HepG2 (cell line): Measurements from ENCODE around the gene DNM1L. TPM values are rescaled to one million over a fixed set of nuclear protein-coding genes. Genes with fewer than 3 reads are reported as not detected.
A peak's percentile ranks its signal among the peaks of the same experiment; 100 is the strongest.
"Not testable (repeated sequence)": the region's sequence is repeated elsewhere in the genome, so short reads cannot be mapped to it uniquely, and the experiment has no call there.

Experiments
- ATAC-seq: fragments of 200-7000 bp; cut with Tn5 transposase; 3 replicates; pipeline ENCODE4 v1.9.1; 2020; ENCODE audit warnings: mild to moderate bottlenecking, moderate library complexity
- BruUV-seq: library from RNA; stranded (reverse); fragments of 400-500 nt; replicated peaks from 2 replicates; lab custom pipeline; 2021; lab: Mats Ljungman, UMichigan
- CTCF ChIA-PET: fragments of 300-600 bp; formaldehyde crosslinking; extraction: SDS; loops from one replicate; lab custom pipeline; 2021; ENCODE audit warnings: low total read pairs, inconsistent platforms, low intra/inter-chr PET ratio; lab: Yijun Ruan, JAX
- POLR2A ChIA-PET: fragments of 350-600 bp; sonication (Branson Sonifier 250); formaldehyde crosslinking; loops from one replicate; lab custom pipeline; 2020; ENCODE audit warnings: antibody characterized with exemption, inconsistent platforms; lab: Yijun Ruan, JAX
- DNase-seq: peaks from one replicate; pipeline ENCODE4 v3.0.0-alpha.2; 2015; ENCODE audit warnings: low spot score
- FAIRE-seq: peaks from 3 replicates; lab custom pipeline; 2011; peaks lifted over from hg19 to GRCh38; lab: Jason Lieb, UNC
- H2AFZ ChIP-seq: one replicate; pipeline ENCODE4 v1.6.1; 2011; ENCODE audit warnings: low read length, inconsistent platforms
- H3K27ac ChIP-seq: fragments of 300-600 bp; 3 replicates; pipeline ENCODE4 v1.8.0; 2011; ENCODE audit warnings: mixed run types, mild to moderate bottlenecking, mixed read lengths, low read length, inconsistent platforms; ENCODE audit not compliant: insufficient read depth; ENCODE audit errors: extremely low read length
- H3K27me3 ChIP-seq, 2 experiments: fragments of 200-600 bp in 1 of 2; 2 replicates in 1 of 2; 3 replicates in 1 of 2; pipeline versions ENCODE4 v1.6.0 to v1.8.0; 2011; ENCODE audit warnings: low read length in 2 of 2, mild to moderate bottlenecking in 2 of 2, moderate library complexity in 2 of 2, inconsistent platforms in 1 of 2; ENCODE audit not compliant: insufficient read depth in 2 of 2, control insufficient read depth in 1 of 2
- H3K36me3 ChIP-seq, 2 experiments: fragments of 200-600 bp in 1 of 2; replicated peaks in 1 of 2; 2 replicates in 1 of 2; 3 replicates in 1 of 2; pipeline versions ENCODE4 v1.5.1 to v1.8.0; 2011; ENCODE audit warnings: low read length in 2 of 2, inconsistent platforms in 1 of 2; ENCODE audit not compliant: insufficient read depth in 2 of 2, control insufficient read depth in 1 of 2
- H3K4me1 ChIP-seq: 2 replicates; pipeline ENCODE4 v1.5.1; 2012; ENCODE audit warnings: low read length, inconsistent platforms; ENCODE audit not compliant: insufficient read depth
- H3K4me2 ChIP-seq: 2 replicates; pipeline ENCODE4 v1.6.0; 2011; ENCODE audit warnings: low read depth, low read length, inconsistent platforms
- H3K4me3 ChIP-seq, 3 experiments: fragments of 200-600 bp in 1 of 3; sonication (generic), shearing (Covaris generic) in 1 of 3; replicated peaks in 1 of 3; 2 replicates each; pipeline ENCODE4 v1.5.1; 2011 to 2016; ENCODE audit warnings: low read length in 3 of 3, inconsistent platforms in 2 of 3, low read depth in 2 of 3, mild to moderate bottlenecking in 2 of 3, control low read depth in 1 of 3, mixed read lengths in 1 of 3; ENCODE audit not compliant: insufficient read depth in 1 of 3
- H3K79me2 ChIP-seq: one replicate; pipeline ENCODE4 v1.6.1; 2011; ENCODE audit warnings: low read length, inconsistent platforms; ENCODE audit not compliant: insufficient read depth
- H3K9ac ChIP-seq: 2 replicates; pipeline ENCODE4 v1.6.0; 2011; ENCODE audit warnings: mild to moderate bottlenecking, low read depth, low read length, inconsistent platforms; ENCODE audit not compliant: insufficient read depth
- H3K9me3 ChIP-seq: 2 replicates; pipeline ENCODE4 v1.5.1; 2012; ENCODE audit warnings: mild to moderate bottlenecking, low read length
- H4K20me1 ChIP-seq: 2 replicates; pipeline ENCODE4 v1.6.0; 2011; ENCODE audit warnings: inconsistent platforms, mild to moderate bottlenecking, low read length, moderate library complexity; ENCODE audit not compliant: insufficient read depth
- KLF12 ChIP-seq: sonication (generic); formaldehyde crosslinking; IDR thresholded peaks from 2 replicates; pipeline ENCODE4 v1.4.0; 2020; ENCODE audit warnings: missing genetic modification reagents, borderline replicate concordance
- KLF15 ChIP-seq: sonication (generic); formaldehyde crosslinking; IDR thresholded peaks from 2 replicates; pipeline ENCODE4 v1.8.1; 2023; ENCODE audit warnings: borderline replicate concordance, mild to moderate bottlenecking, inconsistent platforms, missing genetic modification reagents, mixed read lengths
- SMC3 ChIP-seq: IDR thresholded peaks from 2 replicates; pipeline ENCODE4 v1.6.1; 2011; ENCODE audit warnings: low read length, improper control_type of control experiment
- TP53 ChIP-seq: sonication (generic); formaldehyde crosslinking; conservative IDR thresholded peaks from 2 replicates; pipeline ENCODE4 v1.4.0; 2020; ENCODE audit warnings: missing genetic modification reagents
- ZNF441 ChIP-seq: sonication (generic); formaldehyde crosslinking; IDR thresholded peaks from 2 replicates; pipeline ENCODE4 v1.7.0; 2021; ENCODE audit warnings: missing genetic modification reagents, borderline replicate concordance
- ZNF543 ChIP-seq: sonication (generic); formaldehyde crosslinking; IDR thresholded peaks from 2 replicates; pipeline ENCODE4 v1.4.0; 2020; ENCODE audit warnings: mild to moderate bottlenecking, missing genetic modification reagents
- WGBS: methylation state at CpG from one replicate; pipeline ENCODE4 v1.1.6; 2017; ENCODE audit warnings: low lambda C conversion rate; 5-methylcytosine and 5-hydroxymethylcytosine counted together
- in situ Hi-C: cut with HindIII; loops from 2 replicates; pipeline ENCODE4 v1.10.0; 2017; ENCODE audit warnings: low pct_unique_long_range_greater_than_20kb; ENCODE audit not compliant: extremely low pct_ligation_motif_present
- intact Hi-C: fragments of 100-400 bp; cut with micrococcal nuclease; formaldehyde crosslinking; loops from one replicate; pipeline ENCODE4 v1.10.0; 2022; ENCODE audit not compliant: unreplicated experiment
- polyA plus RNA-seq, 8 experiments: library from polyadenylated mRNA; depleted of rRNA in 3 of 8; stranded (reverse) in 7 of 8; unstranded in 1 of 8; fragments of >200 nt; fragmentation: Illumina TruSeq in 4 of 8; extraction: Trizol in 4 of 8; gene quantifications; 2 replicates each; pipeline versions ENCODE4 v1.2.1 to v1.2.3, GENCODE V29; 2011 to 2016; ENCODE audit warnings: low read depth in 4 of 8, missing spikeins in 1 of 8, mixed read lengths in 1 of 8; ENCODE audit not compliant: insufficient read depth in 1 of 8
- total RNA-seq, 5 experiments: library from RNA; depleted of rRNA; stranded (reverse); fragments of >200 nt; fragmentation: Illumina TruSeq; extraction: Trizol; gene quantifications; 2 replicates each; pipeline ENCODE4 v1.2.3, GENCODE V29; 2016; ENCODE audit warnings: low read depth in 1 of 5
- TF ChIP-seq, protein P1 (sequence below): sonication (generic); formaldehyde crosslinking; IDR thresholded peaks from 2 replicates; pipeline ENCODE4 v1.4.0; 2020; ENCODE audit warnings: low read depth, mild to moderate bottlenecking, missing genetic modification reagents
- TF ChIP-seq, protein P2 (sequence below): sonication (generic); formaldehyde crosslinking; IDR thresholded peaks from 2 replicates; pipeline ENCODE4 v1.5.0; 2020; ENCODE audit warnings: missing genetic modification reagents
- TF ChIP-seq, protein P3 (sequence below): sonication (generic); formaldehyde crosslinking; IDR thresholded peaks from 2 replicates; pipeline ENCODE4 v1.9.0; 2021; ENCODE audit warnings: missing genetic modification reagents, borderline replicate concordance

Gene DNM1L
- total and polyA plus RNA-seq, 2 of the 13 experiments (the other 11 are each of a cell fraction or from before 2014, with no cell fraction given), result 35.9 to 65.8 TPM

DNA sequence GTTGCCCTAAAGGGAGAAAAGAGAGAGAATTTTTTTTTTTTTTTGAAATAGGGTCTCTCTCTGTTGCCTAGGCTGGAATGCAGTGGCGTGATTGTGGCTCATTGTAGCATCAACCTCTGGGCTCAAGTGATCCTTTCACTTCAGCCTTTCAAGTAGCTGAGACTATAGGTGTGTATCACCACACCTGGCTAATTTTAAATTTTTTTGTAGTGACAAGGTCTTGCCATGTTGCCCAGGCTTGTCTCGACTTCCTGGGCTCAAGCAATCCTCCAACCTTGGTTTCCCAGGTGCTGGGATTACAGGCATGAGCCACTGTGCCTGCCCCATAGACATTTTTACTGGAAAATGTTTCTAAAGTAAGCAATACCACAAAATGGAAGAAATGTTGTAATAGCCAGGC lies 39.8 kb downstream of the DNM1L start:
- H3K9ac ChIP-seq, result no peak overlapping the region
- no peak for TF ChIP-seq ZNF543 (CRISPR knock-in tag)
- no peak for TF ChIP-seq TP53
- TF ChIP-seq, protein P1, sequence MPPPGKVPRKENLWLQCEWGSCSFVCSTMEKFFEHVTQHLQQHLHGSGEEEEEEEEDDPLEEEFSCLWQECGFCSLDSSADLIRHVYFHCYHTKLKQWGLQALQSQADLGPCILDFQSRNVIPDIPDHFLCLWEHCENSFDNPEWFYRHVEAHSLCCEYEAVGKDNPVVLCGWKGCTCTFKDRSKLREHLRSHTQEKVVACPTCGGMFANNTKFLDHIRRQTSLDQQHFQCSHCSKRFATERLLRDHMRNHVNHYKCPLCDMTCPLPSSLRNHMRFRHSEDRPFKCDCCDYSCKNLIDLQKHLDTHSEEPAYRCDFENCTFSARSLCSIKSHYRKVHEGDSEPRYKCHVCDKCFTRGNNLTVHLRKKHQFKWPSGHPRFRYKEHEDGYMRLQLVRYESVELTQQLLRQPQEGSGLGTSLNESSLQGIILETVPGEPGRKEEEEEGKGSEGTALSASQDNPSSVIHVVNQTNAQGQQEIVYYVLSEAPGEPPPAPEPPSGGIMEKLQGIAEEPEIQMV (CRISPR knock-in tag), result no peak
- TF ChIP-seq ZNF441 (CRISPR knock-in tag), result no peak
- TF ChIP-seq, protein P2, sequence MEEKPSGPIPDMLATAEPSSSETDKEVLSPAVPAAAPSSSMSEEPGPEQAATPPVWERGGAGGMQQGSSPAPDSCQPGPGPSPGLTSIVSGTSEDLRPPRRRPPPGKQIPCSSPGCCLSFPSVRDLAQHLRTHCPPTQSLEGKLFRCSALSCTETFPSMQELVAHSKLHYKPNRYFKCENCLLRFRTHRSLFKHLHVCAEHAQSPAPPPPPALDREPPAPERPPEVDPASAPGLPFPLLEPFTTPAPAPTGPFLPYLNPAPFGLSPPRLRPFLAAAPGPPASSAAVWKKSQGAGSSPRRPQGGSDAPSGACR, result no peak
- TF ChIP-seq, protein P3, sequence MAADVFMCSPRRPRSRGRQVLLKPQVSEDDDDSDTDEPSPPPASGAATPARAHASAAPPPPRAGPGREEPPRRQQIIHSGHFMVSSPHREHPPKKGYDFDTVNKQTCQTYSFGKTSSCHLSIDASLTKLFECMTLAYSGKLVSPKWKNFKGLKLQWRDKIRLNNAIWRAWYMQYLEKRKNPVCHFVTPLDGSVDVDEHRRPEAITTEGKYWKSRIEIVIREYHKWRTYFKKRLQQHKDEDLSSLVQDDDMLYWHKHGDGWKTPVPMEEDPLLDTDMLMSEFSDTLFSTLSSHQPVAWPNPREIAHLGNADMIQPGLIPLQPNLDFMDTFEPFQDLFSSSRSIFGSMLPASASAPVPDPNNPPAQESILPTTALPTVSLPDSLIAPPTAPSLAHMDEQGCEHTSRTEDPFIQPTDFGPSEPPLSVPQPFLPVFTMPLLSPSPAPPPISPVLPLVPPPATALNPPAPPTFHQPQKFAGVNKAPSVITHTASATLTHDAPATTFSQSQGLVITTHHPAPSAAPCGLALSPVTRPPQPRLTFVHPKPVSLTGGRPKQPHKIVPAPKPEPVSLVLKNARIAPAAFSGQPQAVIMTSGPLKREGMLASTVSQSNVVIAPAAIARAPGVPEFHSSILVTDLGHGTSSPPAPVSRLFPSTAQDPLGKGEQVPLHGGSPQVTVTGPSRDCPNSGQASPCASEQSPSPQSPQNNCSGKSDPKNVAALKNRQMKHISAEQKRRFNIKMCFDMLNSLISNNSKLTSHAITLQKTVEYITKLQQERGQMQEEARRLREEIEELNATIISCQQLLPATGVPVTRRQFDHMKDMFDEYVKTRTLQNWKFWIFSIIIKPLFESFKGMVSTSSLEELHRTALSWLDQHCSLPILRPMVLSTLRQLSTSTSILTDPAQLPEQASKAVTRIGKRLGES (CRISPR knock-in tag), result no peak
- no peak for TF ChIP-seq KLF15 (CRISPR knock-in tag)
- no peak for TF ChIP-seq KLF12 (CRISPR knock-in tag)
- no peak for TF ChIP-seq SMC3
- 98% methylated on average over 2 of the region's 2 CpGs for WGBS
- no peaks in the 10 kb centered on the region; the same call in 1 of the 2 replicates for H4K20me1 ChIP-seq
- no peaks in the 10 kb centered on the region for H3K79me2 ChIP-seq
- no peak for FAIRE-seq
- CTCF ChIA-PET, result no interaction called here
- no TSS peak for BruUV-seq
- intact Hi-C loops, result no loop called here
- ATAC-seq, result no peak
- H3K27ac ChIP-seq, result no peak overlapping the region
- no peaks in the 10 kb centered on the region for H3K27me3 ChIP-seq
- H3K36me3 ChIP-seq, result peaks cover 4 to 45% of the 10 kb centered on the region in 2 experiments; a peak in 4 of 5 replicates
- in situ Hi-C loops, result no loop called here
- no peak overlapping the region for H2AFZ ChIP-seq
- no peak overlapping the region for H3K4me2 ChIP-seq
- no peaks in the 10 kb centered on the region for H3K9me3 ChIP-seq
- H3K4me3 ChIP-seq, result no peak overlapping the region
- H3K4me1 ChIP-seq, result no peaks in the 10 kb centered on the region
- POLR2A ChIA-PET, result no interaction called here
- no peak for DNase-seq

DNA sequence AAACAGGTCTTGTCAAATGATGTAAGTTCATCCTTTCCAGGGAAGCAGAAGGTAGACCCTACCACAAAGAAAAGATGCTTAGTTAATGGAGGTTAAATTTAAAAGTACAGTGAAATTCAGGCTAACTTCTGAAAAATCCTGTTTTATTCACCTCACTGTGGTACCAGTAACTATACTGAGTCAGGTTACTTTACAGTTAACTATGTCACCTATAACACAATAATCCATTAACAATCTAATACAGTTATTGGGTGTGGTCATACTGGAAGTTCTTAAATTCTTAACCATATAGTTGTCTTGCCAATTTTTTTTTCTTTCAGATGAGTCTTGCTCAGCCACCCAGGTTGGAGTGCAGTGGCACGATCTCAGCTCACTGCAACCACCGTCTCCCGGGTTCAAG lies 46.2 kb downstream of the DNM1L start:
- peaks cover 3 to 43% of the 10 kb centered on the region in 2 experiments for H3K36me3 ChIP-seq
- DNase-seq, H3K27me3 ChIP-seq, H3K79me2 ChIP-seq, CTCF ChIA-PET, H4K20me1 ChIP-seq, H2AFZ ChIP-seq, H3K9me3 ChIP-seq, BruUV-seq, ATAC-seq, H3K9ac ChIP-seq, POLR2A ChIA-PET, in situ Hi-C loops, H3K4me1 ChIP-seq, H3K27ac ChIP-seq, intact Hi-C loops, H3K4me2 ChIP-seq, H3K4me3 ChIP-seq: not testable (repeated sequence)
- FAIRE-seq, result peak; percentile 36
- WGBS, result 99% methylated on average over 3 of the region's 3 CpGs
